Breast epithelium (tissue), 4 donors: ENCODE results near the gene RABEP2. TPM values are rescaled to one million over a fixed set of nuclear protein-coding genes. Genes with fewer than 3 reads are reported as not detected.
"Not testable (repeated sequence)": the region's sequence is repeated elsewhere in the genome, so short reads cannot be mapped to it uniquely, and the experiment has no call there.

Experiments used
- DNase-seq, 2 donors: peaks; one replicate each; pipeline ENCODE4 v3.0.0-alpha.2; 2019; ENCODE audit warnings: low spot score in 2 of 2
- H3K27ac ChIP-seq, 2 donors: fragments of 200-600 bp; sonication (generic) in 1 of 2; one replicate each; pipeline ENCODE4 v1.5.1; 2016 to 2019; ENCODE audit warnings: mild to moderate bottlenecking in 1 of 2
- H3K27me3 ChIP-seq, 2 donors: fragments of 200-600 bp; sonication (generic) in 1 of 2; one replicate each; pipeline versions ENCODE4 v1.5.1 to v1.6.0; 2017 to 2019; ENCODE audit warnings: control low read depth in 1 of 2, mild to moderate bottlenecking in 1 of 2
- H3K36me3 ChIP-seq: fragments of 200-600 bp; one replicate; pipeline ENCODE4 v1.5.1; 2019
- H3K4me1 ChIP-seq, 2 donors: fragments of 200-600 bp; sonication (generic); one replicate each; pipeline ENCODE4 v1.5.1; 2016 to 2019; ENCODE audit warnings: control low read depth in 1 of 2
- H3K4me3 ChIP-seq, 3 donors: fragments of 200-600 bp; sonication (generic); 1 replicate in 2 of 3; 2 replicates in 1 of 3; pipeline ENCODE4 v1.5.1; 2016 to 2019; ENCODE audit warnings: mild to moderate bottlenecking in 3 of 3, moderate library complexity in 2 of 3
- H3K9me3 ChIP-seq, 2 donors: fragments of 200-600 bp; sonication (generic) in 1 of 2; one replicate each; pipeline ENCODE4 v1.5.1; 2016 to 2019; ENCODE audit warnings: control low read depth in 1 of 2
- CTCF ChIP-seq, 3 donors: fragments of 450-650 bp; IDR thresholded peaks; one replicate each; pipeline ENCODE4 v1.5.1; 2016 to 2017; ENCODE audit warnings: antibody characterized with exemption in 3 of 3, mild to moderate bottlenecking in 3 of 3, moderate library complexity in 3 of 3
- POLR2A ChIP-seq: fragments of 450-650 bp; IDR thresholded peaks from one replicate; pipeline ENCODE4 v1.6.1; 2016; ENCODE audit warnings: antibody characterized with exemption, mild to moderate bottlenecking, moderate library complexity
- POLR2AphosphoS5 ChIP-seq, 3 donors: sonication (generic); formaldehyde crosslinking; IDR thresholded peaks; one replicate each; pipeline ENCODE4 v1.6.1; 2017; ENCODE audit warnings: antibody characterized with exemption in 3 of 3
- intact Hi-C: fragments of 100-400 bp; cut with DNase I; formaldehyde crosslinking; loops from one replicate; pipeline ENCODE4 v1.15.1; 2023; ENCODE audit warnings: low total_unique reads
- total RNA-seq, 3 donors: library from RNA; depleted of rRNA; stranded (reverse); fragments of >200 nt; gene quantifications; one replicate each; pipeline ENCODE4 v1.1.0, GENCODE V29; 2016

RABEP2 gene
- total RNA-seq, 3 donors from 2014 or later, result 14.2 to 35.1 (median 25.6) TPM

DNA sequence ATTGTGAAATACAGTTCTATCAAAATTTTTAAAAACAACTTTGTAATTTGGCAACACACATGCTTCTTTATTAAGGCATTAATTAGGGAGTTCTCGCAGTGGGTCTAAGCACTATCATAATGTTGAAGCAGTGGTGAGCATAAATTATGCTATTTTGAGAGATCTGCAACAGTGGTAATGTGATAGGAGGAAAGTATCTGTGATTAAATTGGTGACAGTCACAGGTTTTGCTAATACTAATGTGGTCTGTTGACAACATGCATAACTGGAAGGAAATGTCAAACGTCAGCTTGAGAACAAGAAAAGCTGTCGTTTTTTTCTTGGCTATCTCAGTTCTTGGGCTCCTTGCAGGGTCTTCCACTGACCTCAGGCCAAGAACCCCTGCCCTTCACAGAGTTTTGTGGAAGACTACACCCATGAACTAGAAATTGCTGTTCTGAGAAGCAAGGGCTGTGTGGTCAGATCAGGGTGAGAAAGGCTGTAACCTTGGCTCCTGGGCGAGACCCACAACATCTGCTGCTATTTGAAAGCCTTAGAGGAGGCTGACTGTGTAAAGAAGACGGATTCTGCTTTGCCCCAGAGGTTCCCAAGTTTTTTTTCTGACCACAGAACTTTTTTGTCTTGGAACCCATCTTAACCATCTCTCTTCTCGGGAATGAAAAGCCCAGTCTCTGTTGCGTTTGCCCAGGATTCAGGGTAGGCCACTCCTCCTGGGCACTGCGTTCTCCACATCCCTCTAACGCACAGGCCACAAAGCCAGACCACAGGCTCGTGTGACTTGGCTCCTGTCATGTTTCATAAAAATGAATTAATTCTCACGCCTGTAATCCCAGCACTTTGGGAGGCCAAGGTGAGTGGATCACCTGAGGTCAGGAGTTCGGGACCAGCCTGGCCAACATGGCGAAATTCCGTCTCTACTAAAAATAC is 32.8 kb downstream of the RABEP2 start:
- no peaks in the 10 kb centered on the region for H3K9me3 ChIP-seq
- intact Hi-C loops, result no loop called here
- no peak for TF ChIP-seq CTCF (IDR thresholded peaks at IDR 0.05)
- no peak for TF ChIP-seq POLR2A
- no peak for TF ChIP-seq POLR2AphosphoS5 (IDR thresholded peaks at IDR 0.05)
- no peaks in the 10 kb centered on the region for H3K27me3 ChIP-seq
- H3K4me3 ChIP-seq, result no peak overlapping the region
- H3K27ac ChIP-seq, result no peak overlapping the region
- no peaks in the 10 kb centered on the region for H3K36me3 ChIP-seq
- DNase-seq, result no peak
- no peaks in the 10 kb centered on the region for H3K4me1 ChIP-seq

DNA sequence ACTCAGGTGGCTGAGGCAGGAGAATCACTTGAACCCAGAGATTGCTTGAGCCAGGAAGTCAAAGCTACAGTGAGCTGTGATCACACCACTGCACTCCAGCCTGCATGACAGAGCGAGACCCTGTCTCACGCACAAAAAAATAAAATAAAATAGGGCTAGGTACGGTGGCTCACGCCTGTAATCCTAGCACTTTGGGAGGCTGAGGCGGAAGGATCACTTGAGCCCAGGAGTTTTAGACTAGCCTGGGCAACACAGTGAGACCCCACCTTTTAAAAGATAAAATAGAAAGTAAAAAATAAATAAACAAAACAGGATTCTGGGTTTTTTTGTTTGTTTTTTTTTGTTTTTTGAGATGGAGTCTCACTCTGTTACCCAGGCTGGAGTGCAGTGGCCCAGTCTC is 34.7 kb downstream of the RABEP2 start:
- intact Hi-C loops, DNase-seq, H3K27ac ChIP-seq, H3K4me1 ChIP-seq, H3K9me3 ChIP-seq, H3K4me3 ChIP-seq, H3K27me3 ChIP-seq, H3K36me3 ChIP-seq: not testable (repeated sequence)

DNA sequence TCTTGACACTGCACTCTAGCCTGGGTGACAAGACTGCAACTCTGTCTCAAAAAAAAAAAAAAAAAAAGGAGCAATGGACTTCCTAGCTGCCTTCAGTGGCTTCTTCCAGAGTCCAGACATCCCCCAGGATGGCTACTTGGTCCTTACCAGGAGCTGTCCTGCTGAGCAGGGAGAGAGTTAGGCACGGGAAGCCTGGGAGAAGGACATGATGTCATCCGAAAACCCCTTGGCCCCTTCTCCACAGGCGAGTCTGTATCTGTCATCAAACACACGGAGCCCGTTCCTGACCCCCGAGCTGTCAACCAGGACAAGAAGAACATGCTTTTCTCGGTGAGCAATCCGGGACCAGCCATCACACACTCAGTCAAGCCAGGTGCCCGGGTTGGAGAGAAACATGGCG is 38.1 kb downstream of the RABEP2 start:
- no peaks in the 10 kb centered on the region for H3K36me3 ChIP-seq
- no peak overlapping the region for H3K27ac ChIP-seq
- DNase-seq, result no peak
- H3K4me1 ChIP-seq, result no peaks in the 10 kb centered on the region
- H3K4me3 ChIP-seq, result no peak overlapping the region
- intact Hi-C loops, result no loop called here
- no peaks in the 10 kb centered on the region for H3K9me3 ChIP-seq
- TF ChIP-seq POLR2AphosphoS5 (IDR thresholded peaks at IDR 0.05), result no peak
- TF ChIP-seq POLR2A, result no peak
- no peak for TF ChIP-seq CTCF (IDR thresholded peaks at IDR 0.05)
- H3K27me3 ChIP-seq, result no peaks in the 10 kb centered on the region

DNA sequence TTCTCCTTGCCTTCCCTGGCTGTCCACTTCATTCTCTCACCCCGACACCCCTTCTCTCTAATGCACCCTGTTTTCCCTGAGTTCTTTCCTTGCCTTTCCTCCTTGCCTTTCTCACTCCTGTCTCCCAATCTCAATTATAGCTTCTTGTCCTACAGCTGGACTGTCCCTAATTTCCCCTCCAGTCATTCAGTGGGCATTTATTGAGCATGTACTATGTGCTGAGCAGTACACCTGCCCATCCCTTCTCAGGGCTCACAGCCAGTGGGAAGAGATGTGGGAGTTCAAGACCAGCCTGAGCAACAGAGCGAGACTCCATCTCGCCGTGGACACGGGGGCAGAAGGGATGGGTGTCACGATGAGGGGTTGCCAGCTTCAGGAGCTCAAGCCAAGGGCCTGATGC is 41.0 kb downstream of the RABEP2 start:
- Histone ChIP-seq H3K27me3 (no peaks in the 10 kb centered on the region), H3K27ac (no peak overlapping the region)
- intact Hi-C loops, result no loop called here

DNA sequence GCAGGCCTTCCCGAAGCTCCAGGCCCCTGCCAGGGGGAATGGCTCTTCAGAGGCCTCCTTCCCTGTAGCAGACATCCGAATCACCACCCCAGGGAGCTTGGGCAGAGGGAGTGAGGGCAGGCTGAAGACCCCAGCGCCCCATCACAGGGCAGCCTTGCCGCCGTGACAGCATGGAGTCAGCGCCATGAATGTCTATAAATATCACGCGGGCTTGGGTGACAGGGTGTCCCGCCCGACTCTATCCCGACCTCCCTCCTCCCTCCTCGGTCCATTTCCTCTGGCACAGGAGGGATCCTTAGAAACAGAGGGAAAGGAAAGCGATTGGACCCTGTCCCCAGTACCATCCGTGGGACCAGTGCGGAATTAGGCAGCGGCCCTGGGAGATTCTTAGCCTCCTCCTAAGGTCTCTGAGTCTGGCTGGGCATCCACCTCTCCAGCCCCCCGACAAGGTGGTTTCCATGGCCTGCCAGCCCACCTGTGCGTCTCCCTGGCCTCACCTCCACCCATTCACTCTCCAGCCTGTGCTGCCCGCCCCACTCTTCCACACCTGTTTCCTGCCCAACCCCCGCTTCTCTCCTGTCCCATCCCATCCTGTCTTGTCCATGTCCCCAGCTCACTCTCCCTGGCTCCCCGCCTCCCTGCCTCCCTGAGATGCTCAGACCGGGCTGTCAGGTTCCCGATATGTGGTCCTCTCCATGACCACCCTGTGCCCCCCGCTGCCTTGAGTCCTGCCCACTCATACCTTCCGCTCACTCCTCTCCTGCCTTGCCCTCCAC is 41.6 kb downstream of the RABEP2 start:
- no peak for DNase-seq
- Histone ChIP-seq H3K36me3 (no peaks in the 10 kb centered on the region), H3K4me3 (no peak overlapping the region), H3K4me1 (peaks cover 0 to 4% of the 10 kb centered on the region in 2 donors), H3K9me3 (no peaks in the 10 kb centered on the region), H3K27ac (no peak overlapping the region), H3K27me3 (no peaks in the 10 kb centered on the region)
- no peak for TF ChIP-seq CTCF (IDR thresholded peaks at IDR 0.05)
- intact Hi-C loops, result no loop called here

More for the DNA sequence above, 41.0 kb downstream of the RABEP2 start:
- Histone ChIP-seq H3K4me3 (no peak overlapping the region), H3K9me3 (no peaks in the 10 kb centered on the region), H3K36me3 (no peaks in the 10 kb centered on the region), H3K4me1 (peaks cover 0 to 3% of the 10 kb centered on the region in 2 donors)
- no peak for DNase-seq
- TF ChIP-seq CTCF (IDR thresholded peaks at IDR 0.05) (no peak), POLR2A (no peak), POLR2AphosphoS5 (IDR thresholded peaks at IDR 0.05) (no peak)
